A549 (cell line): Measurements from ENCODE around the gene PDE8B.

Source experiments
- JUN ChIP-seq, 2 experiments: fragments of >200 bp; sonication (Bioruptor Twin); formaldehyde crosslinking; IDR thresholded peaks; 2 replicates in 1 of 2; 3 replicates in 1 of 2; pipeline ENCODE4 v1.6.1; 2016 to 2017
- JUNB ChIP-seq: fragments of >200 bp; sonication (Bioruptor Twin); formaldehyde crosslinking; IDR thresholded peaks from 2 replicates; pipeline ENCODE4 v1.6.1; 2016
- KDM1A ChIP-seq: fragments of 200-600 bp; sonication (generic); IDR thresholded peaks from 2 replicates; pipeline ENCODE4 v1.6.1; 2016; ENCODE audit warnings: low read depth, mild to moderate bottlenecking
- MYC ChIP-seq: IDR thresholded peaks from 2 replicates; pipeline ENCODE4 v1.6.1; 2012; ENCODE audit warnings: mild to moderate bottlenecking, inconsistent platforms, low read length, improper control_type of control experiment, borderline replicate concordance
- POLR2A ChIP-seq: IDR thresholded peaks from 2 replicates; pipeline ENCODE4 v1.6.1; 2012; ENCODE audit warnings: mild to moderate bottlenecking, low read length
- RCOR1 ChIP-seq: fragments of 150-350 bp; IDR thresholded peaks from 2 replicates; pipeline ENCODE4 v1.6.1; 2014; ENCODE audit warnings: antibody characterized with exemption, low read length, low read depth
- SMC3 ChIP-seq: fragments of >200 bp; sonication (Bioruptor Twin); formaldehyde crosslinking; IDR thresholded peaks from 3 replicates; pipeline ENCODE4 v1.6.1; 2018; ENCODE audit warnings: inconsistent platforms
- ZFP36 ChIP-seq: fragments of 450-650 bp; IDR thresholded peaks from 2 replicates; pipeline ENCODE4 v1.6.1; 2014; ENCODE audit warnings: borderline replicate concordance; ENCODE audit not compliant: partially characterized antibody
- ZSCAN20 ChIP-seq: fragments of 250-450 bp; sonication (Bioruptor Pico); IDR thresholded peaks from 2 replicates; pipeline ENCODE4 v1.8.0; 2022; ENCODE audit warnings: mild to moderate bottlenecking, moderate library complexity
- TF ChIP-seq, protein P1 (sequence below): fragments of >200 bp; sonication (Bioruptor Twin); formaldehyde crosslinking; IDR thresholded peaks from 3 replicates; pipeline ENCODE4 v1.5.1; 2016
- TF ChIP-seq, protein P2 (sequence below): fragments of 250-450 bp; sonication (Bioruptor Pico); IDR thresholded peaks from 2 replicates; pipeline ENCODE4 v1.5.0; 2021; ENCODE audit warnings: mild to moderate bottlenecking, moderate library complexity, borderline replicate concordance
- TF ChIP-seq, protein P3 (sequence below): IDR thresholded peaks from 2 replicates; pipeline ENCODE4 v1.6.1; 2012
- TF ChIP-seq, protein P4 (sequence below): IDR thresholded peaks from 2 replicates; pipeline ENCODE4 v1.6.1; 2012

DNA sequence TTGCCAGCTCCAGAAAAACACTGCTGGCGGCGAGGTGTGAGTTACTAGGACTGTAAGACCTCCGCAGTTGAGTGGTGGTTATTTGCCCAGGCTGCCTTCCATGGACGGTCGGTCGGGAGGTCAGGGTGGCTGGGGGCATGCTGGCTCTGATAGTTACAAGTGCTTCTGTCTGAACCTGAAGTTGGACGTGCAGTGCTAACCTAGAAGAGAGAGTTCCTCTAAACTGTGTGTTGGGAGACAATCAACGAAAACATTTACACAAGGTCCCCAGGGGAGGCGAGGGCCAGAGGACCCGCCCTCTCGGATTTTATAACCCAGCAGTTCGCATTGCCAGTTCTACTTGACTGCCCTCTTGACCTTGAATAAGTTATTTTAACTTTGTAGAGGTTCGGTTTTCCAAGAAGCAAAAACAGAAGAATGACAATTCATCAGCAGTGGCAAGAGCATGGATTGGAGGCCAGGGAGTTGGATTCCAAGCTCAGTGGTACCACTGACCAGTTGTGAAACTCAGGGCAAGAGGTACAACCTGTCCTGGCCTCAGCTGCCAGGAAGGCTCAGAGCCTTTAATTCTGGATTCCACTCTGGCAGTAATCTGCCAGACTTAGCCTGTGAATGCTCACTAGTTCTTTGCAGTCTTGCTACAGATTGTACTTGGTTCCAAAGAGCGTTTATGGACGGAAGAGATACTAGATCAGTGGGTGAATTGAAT is 28.7 kb upstream of the PDE8B start:
- TF ChIP-seq SMC3 (no peak), MYC (no peak), POLR2A (no peak), JUNB (no peak), KDM1A (no peak), JUN (IDR thresholded peaks at IDR 0.05) (no peak), ZFP36 (no peak), ZSCAN20 (CRISPR knock-in tag) (no peak), RCOR1 (no peak)
- TF ChIP-seq, protein P1, sequence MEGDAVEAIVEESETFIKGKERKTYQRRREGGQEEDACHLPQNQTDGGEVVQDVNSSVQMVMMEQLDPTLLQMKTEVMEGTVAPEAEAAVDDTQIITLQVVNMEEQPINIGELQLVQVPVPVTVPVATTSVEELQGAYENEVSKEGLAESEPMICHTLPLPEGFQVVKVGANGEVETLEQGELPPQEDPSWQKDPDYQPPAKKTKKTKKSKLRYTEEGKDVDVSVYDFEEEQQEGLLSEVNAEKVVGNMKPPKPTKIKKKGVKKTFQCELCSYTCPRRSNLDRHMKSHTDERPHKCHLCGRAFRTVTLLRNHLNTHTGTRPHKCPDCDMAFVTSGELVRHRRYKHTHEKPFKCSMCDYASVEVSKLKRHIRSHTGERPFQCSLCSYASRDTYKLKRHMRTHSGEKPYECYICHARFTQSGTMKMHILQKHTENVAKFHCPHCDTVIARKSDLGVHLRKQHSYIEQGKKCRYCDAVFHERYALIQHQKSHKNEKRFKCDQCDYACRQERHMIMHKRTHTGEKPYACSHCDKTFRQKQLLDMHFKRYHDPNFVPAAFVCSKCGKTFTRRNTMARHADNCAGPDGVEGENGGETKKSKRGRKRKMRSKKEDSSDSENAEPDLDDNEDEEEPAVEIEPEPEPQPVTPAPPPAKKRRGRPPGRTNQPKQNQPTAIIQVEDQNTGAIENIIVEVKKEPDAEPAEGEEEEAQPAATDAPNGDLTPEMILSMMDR: no peak
- TF ChIP-seq, protein P2, sequence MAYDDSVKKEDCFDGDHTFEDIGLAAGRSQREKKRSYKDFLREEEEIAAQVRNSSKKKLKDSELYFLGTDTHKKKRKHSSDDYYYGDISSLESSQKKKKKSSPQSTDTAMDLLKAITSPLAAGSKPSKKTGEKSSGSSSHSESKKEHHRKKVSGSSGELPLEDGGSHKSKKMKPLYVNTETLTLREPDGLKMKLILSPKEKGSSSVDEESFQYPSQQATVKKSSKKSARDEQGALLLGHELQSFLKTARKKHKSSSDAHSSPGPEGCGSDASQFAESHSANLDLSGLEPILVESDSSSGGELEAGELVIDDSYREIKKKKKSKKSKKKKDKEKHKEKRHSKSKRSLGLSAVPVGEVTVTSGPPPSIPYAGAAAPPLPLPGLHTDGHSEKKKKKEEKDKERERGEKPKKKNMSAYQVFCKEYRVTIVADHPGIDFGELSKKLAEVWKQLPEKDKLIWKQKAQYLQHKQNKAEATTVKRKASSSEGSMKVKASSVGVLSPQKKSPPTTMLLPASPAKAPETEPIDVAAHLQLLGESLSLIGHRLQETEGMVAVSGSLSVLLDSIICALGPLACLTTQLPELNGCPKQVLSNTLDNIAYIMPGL (CRISPR knock-in tag): no peak
- TF ChIP-seq, protein P3, sequence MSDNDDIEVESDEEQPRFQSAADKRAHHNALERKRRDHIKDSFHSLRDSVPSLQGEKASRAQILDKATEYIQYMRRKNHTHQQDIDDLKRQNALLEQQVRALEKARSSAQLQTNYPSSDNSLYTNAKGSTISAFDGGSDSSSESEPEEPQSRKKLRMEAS: no peak
- TF ChIP-seq, protein P4, sequence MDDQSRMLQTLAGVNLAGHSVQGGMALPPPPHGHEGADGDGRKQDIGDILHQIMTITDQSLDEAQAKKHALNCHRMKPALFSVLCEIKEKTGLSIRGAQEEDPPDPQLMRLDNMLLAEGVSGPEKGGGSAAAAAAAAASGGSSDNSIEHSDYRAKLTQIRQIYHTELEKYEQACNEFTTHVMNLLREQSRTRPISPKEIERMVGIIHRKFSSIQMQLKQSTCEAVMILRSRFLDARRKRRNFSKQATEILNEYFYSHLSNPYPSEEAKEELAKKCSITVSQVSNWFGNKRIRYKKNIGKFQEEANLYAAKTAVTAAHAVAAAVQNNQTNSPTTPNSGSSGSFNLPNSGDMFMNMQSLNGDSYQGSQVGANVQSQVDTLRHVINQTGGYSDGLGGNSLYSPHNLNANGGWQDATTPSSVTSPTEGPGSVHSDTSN: no peak
